Right lobe of liver (tissue), 6 donors: ENCODE results near the gene ERVMER34-1. TPM values are rescaled to one million over a fixed set of nuclear protein-coding genes. Genes with fewer than 3 reads are reported as not detected.

Experiments used
- ATAC-seq, 4 donors: fragments of 200-7000 bp; cut with Tn5 transposase; one replicate each; pipeline ENCODE4 v1.9.1; 2020; ENCODE audit warnings: mild to moderate bottlenecking in 4 of 4, moderate library complexity in 4 of 4
- DNase-seq, 3 donors: peaks; one replicate each; pipeline ENCODE4 v3.0.0-alpha.2; 2020
- H3K27ac ChIP-seq, 3 donors: fragments of 200-600 bp; one replicate each; pipeline ENCODE4 v1.8.0; 2022
- H3K27me3 ChIP-seq, 2 donors: fragments of 200-600 bp; one replicate each; pipeline ENCODE4 v1.8.0; 2022
- H3K36me3 ChIP-seq, 4 donors: fragments of 200-600 bp; sonication (generic) in 1 of 4; one replicate each; pipeline versions ENCODE4 v1.5.1 to v1.8.0; 2017 to 2022; ENCODE audit warnings: control low read depth in 1 of 4
- H3K4me1 ChIP-seq, 4 donors: fragments of 200-600 bp; sonication (generic) in 1 of 4; one replicate each; pipeline versions ENCODE4 v1.5.1 to v1.8.0; 2017 to 2022; ENCODE audit warnings: control low read depth in 1 of 4
- H3K4me3 ChIP-seq, 3 donors: fragments of 200-600 bp; one replicate each; pipeline ENCODE4 v1.8.0; 2022
- H3K9me3 ChIP-seq, 4 donors: fragments of 200-600 bp; sonication (generic) in 1 of 4; one replicate each; pipeline versions ENCODE4 v1.5.1 to v1.8.0; 2017 to 2022; ENCODE audit warnings: control low read depth in 1 of 4
- POLR2A ChIP-seq: fragments of 450-650 bp; IDR thresholded peaks from one replicate; pipeline ENCODE4 v1.6.1; 2017; ENCODE audit warnings: antibody characterized with exemption, mild to moderate bottlenecking
- WGBS: methylation state at CpG from one replicate; pipeline ENCODE4 v1.1.6; 2018; ENCODE audit warnings: low coverage, low lambda C conversion rate; ENCODE audit not compliant: insufficient coverage; ENCODE audit errors: missing lambda C conversion rate; 5-methylcytosine and 5-hydroxymethylcytosine counted together
- intact Hi-C, 2 donors: fragments of 100-400 bp; cut with DNase I; formaldehyde crosslinking; loops; one replicate each; pipeline versions ENCODE4 v1.11.2 to v1.14.1; 2022
- total RNA-seq, 6 experiments: library from RNA; depleted of rRNA in 2 of 6; stranded (reverse); fragments of >200 nt in 2 of 6; fragmentation: NEBNext Ultra II Directional in 3 of 6; extraction: Animal tissue kit (Norgen Biotek cat#: 25700) in 3 of 6; gene quantifications; one replicate each; pipeline versions ENCODE4 v1.1.0 to v1.2.4, GENCODE V29; 2016 to 2023
- TF ChIP-seq, protein P1 (sequence below), 4 donors: fragments of 200-600 bp in 3 of 4; fragments of 450-650 bp in 1 of 4; IDR thresholded peaks; one replicate each; pipeline versions ENCODE4 v1.5.1 to v1.8.0; 2016 to 2022; ENCODE audit warnings: antibody characterized with exemption in 4 of 4, mild to moderate bottlenecking in 2 of 4
- donor health status: DM: no; HTN: yes; CAD: no.
- donor health status: DM: no; HTN: no; CAD: no.
- donor health status: DM: no; HTN: no; CAD: no.
- donor health status: DM: no; HTN: yes; CAD: no.
- donor health status: DM: no; HTN: yes; CAD: no.

The ERVMER34-1 gene
- total RNA-seq, 6 experiments from 2014 or later, result 0.04 to 0.20 (median 0.15) TPM; not detected in 2

GRCh38 chr4:52780206-52780605 is 29.0 kb upstream of the ERVMER34-1 start:
- intact Hi-C loops, result no loop called here
- ATAC-seq, result no peak
- TF ChIP-seq, protein P1, sequence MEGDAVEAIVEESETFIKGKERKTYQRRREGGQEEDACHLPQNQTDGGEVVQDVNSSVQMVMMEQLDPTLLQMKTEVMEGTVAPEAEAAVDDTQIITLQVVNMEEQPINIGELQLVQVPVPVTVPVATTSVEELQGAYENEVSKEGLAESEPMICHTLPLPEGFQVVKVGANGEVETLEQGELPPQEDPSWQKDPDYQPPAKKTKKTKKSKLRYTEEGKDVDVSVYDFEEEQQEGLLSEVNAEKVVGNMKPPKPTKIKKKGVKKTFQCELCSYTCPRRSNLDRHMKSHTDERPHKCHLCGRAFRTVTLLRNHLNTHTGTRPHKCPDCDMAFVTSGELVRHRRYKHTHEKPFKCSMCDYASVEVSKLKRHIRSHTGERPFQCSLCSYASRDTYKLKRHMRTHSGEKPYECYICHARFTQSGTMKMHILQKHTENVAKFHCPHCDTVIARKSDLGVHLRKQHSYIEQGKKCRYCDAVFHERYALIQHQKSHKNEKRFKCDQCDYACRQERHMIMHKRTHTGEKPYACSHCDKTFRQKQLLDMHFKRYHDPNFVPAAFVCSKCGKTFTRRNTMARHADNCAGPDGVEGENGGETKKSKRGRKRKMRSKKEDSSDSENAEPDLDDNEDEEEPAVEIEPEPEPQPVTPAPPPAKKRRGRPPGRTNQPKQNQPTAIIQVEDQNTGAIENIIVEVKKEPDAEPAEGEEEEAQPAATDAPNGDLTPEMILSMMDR (IDR thresholded peaks at IDR 0.05), result no peak
- no peak for TF ChIP-seq POLR2A

DNA sequence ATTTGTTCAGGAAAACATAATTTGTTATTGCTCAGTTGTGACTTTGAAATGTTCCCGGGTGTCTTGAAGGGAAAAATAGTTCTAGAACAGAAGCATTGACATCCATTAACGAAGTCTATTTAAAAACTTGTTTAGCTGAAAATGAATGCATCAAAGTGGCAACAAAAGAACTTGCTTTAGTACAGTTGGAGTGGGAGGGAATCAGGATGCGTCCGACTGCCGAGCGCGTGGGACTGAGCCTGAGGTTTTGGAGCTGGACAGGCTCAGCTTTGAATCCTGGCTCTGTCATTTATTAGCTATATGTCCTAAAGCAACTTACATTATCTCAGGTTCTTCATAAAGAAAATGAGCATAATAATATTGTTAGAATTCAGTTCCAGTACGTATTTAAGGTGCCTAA is 9.0 kb upstream of the ERVMER34-1 start:
- no peak overlapping the region for H3K27ac ChIP-seq
- H3K36me3 ChIP-seq, result no peaks in the 10 kb centered on the region
- H3K4me3 ChIP-seq, result no peak overlapping the region
- WGBS, result 77% methylated on average over 8 of the region's 8 CpGs
- H3K27me3 ChIP-seq, result no peaks in the 10 kb centered on the region
- no peak for DNase-seq
- no peak for ATAC-seq
- H3K4me1 ChIP-seq, result no peaks in the 10 kb centered on the region
- intact Hi-C loops, result no loop called here
- no peak for TF ChIP-seq POLR2A
- TF ChIP-seq, protein P1 (IDR thresholded peaks at IDR 0.05), result no peak
- no peaks in the 10 kb centered on the region for H3K9me3 ChIP-seq

More at GRCh38 chr4:52780206-52780605, 29.0 kb upstream of the ERVMER34-1 start:
- H3K27ac ChIP-seq, result no peak overlapping the region
- 46% methylated on average over 2 of the region's 2 CpGs for WGBS
- no peak for DNase-seq
- H3K4me3 ChIP-seq, result no peak overlapping the region
- H3K4me1 ChIP-seq, result no peaks in the 10 kb centered on the region
- no peaks in the 10 kb centered on the region for H3K27me3 ChIP-seq
- H3K9me3 ChIP-seq, result no peaks in the 10 kb centered on the region
- H3K36me3 ChIP-seq, result no peaks in the 10 kb centered on the region

DNA sequence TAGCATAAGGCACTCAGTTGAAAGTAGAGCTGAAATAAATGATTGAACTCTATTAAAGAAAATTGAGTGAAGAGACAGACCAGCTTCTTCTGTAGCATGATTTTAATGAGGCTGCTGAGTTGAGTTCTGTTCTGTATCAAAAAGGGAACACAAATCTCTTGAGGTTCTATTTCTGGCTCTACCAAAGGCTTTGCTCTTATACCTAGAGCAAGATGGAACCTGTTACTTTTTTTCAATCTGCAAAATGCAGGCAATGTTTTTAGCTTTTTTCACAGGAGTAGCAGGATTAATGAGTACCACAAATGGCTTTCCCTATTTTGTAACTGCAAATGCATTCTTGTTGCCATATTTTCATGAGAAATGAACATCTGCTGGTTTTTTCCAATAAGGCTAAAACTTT is 4.2 kb upstream of the ERVMER34-1 start:
- Histone ChIP-seq H3K27me3 (no peaks in the 10 kb centered on the region), H3K9me3 (no peaks in the 10 kb centered on the region), H3K27ac (no peak overlapping the region), H3K4me3 (no peak overlapping the region), H3K36me3 (no peaks in the 10 kb centered on the region), H3K4me1 (peaks cover 0 to 7% (median 0%) of the 10 kb centered on the region in 4 donors)
- intact Hi-C loops, result no loop called here
- no peak for DNase-seq
- TF ChIP-seq, protein P1 (IDR thresholded peaks at IDR 0.05), result no peak
- TF ChIP-seq POLR2A, result no peak
- no peak for ATAC-seq

- Histone ChIP-seq H3K9me3 (no peaks in the 10 kb centered on the region), H3K36me3 (no peaks in the 10 kb centered on the region), H3K4me1 (peaks cover 0 to 7% (median 0%) of the 10 kb centered on the region in 4 donors), H3K27me3 (no peaks in the 10 kb centered on the region), H3K4me3 (no peak overlapping the region), H3K27ac (no peak overlapping the region)
- ATAC-seq (no peak), DNase-seq (no peak)
- intact Hi-C loops, result no loop called here
- 66% methylated on average over 3 of the region's 6 CpGs for WGBS
- TF ChIP-seq, protein P1 (IDR thresholded peaks at IDR 0.05), result no peak
- no peak for TF ChIP-seq POLR2A
Measured at GRCh38 chr4:52752936-52753335, 1.7 kb upstream of the ERVMER34-1 start.

DNA sequence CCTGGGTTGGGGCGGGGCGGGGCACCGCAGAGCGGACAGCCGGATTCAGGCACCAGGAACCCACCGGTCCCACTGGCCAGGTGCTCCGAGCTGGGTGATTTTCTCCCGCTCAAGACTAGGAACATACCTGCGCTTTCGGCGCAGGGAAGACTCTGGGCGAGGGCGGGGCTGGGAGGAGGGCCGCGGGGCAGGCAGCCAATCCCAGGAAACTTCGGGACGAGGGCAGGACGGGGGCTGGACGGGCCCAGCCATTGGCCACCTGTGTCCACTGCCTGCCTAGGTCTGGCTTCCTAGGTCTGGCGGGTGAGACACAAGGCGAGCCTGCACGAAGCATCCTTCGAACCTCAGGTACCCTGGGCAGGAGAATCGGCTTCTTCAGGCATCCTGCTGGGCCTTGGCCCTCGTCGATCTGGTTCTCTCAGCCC is 274 bp upstream of the ERVMER34-1 start:
- no peaks in the 10 kb centered on the region for H3K9me3 ChIP-seq
- ATAC-seq (peak; percentile 88 to 94 (median 92)), DNase-seq (peak; percentile 57 to 67 (median 67))
- intact Hi-C loops, result no loop called here
- no peaks in the 10 kb centered on the region for H3K36me3 ChIP-seq
- no peak overlapping the region for H3K27ac ChIP-seq
- H3K27me3 ChIP-seq, result no peaks in the 10 kb centered on the region
- WGBS, result 2% methylated on average over 7 of the region's 26 CpGs
- peak overlapping the region; percentile 37 to 54 (median 44) for H3K4me3 ChIP-seq
- TF ChIP-seq, protein P1 (IDR thresholded peaks at IDR 0.05), result no peak
- no peak for TF ChIP-seq POLR2A
- peaks cover 0 to 7% (median 0%) of the 10 kb centered on the region in 4 donors for H3K4me1 ChIP-seq
